K562 (cell line): ENCODE results near the gene FAM53A. TPM values are rescaled to one million over a fixed set of nuclear protein-coding genes. Genes with fewer than 3 reads are reported as not detected.

Experiments
- ATAC-seq: fragments of 200-7000 bp; cut with Tn5 transposase; 3 replicates; pipeline ENCODE4 v1.9.1; 2020; ENCODE audit warnings: moderate library complexity
- BruUV-seq: library from RNA; stranded (reverse); fragments of 400-500 nt; replicated peaks from 2 replicates; lab custom pipeline; 2021; lab: Mats Ljungman, UMichigan
- CTCF ChIA-PET: fragments of 300-600 bp; formaldehyde crosslinking; extraction: SDS; loops from one replicate; lab custom pipeline; 2021; ENCODE audit warnings: low intra/inter-chr PET ratio; lab: Yijun Ruan, JAX
- POLR2A ChIA-PET: fragments of 300-600, 350-650 bp; sonication (Branson Sonifier 250); formaldehyde crosslinking; extraction: SDS; loops from one replicate; lab custom pipeline; 2021; ENCODE audit warnings: antibody characterized with exemption, inconsistent platforms; lab: Yijun Ruan, JAX
- DNase-seq, 4 experiments: peaks; one replicate each; pipeline versions ENCODE4 v3.0.0 to v3.0.0-alpha.2; 2011 to 2018; ENCODE audit warnings: low spot score in 3 of 4, mixed read lengths in 3 of 4; ENCODE audit errors: extremely low read depth in 1 of 4
- FAIRE-seq: peaks from 2 replicates; lab custom pipeline; 2011; peaks lifted over from hg19 to GRCh38; lab: Jason Lieb, UNC
- H2AFZ ChIP-seq: 2 replicates; pipeline ENCODE4 v1.6.0; 2011; ENCODE audit warnings: low read depth, low read length, control low read depth, inconsistent platforms
- H3K27ac ChIP-seq: fragments of 200-600 bp; 3 replicates; pipeline ENCODE4 v1.8.0; 2011; ENCODE audit warnings: low read depth, mild to moderate bottlenecking, control low read depth, inconsistent platforms, low read length, moderate library complexity, mixed read lengths; ENCODE audit errors: extremely low read depth
- H3K27me3 ChIP-seq, 2 experiments: fragments of 300-600 bp in 1 of 2; 2 replicates in 1 of 2; 3 replicates in 1 of 2; pipeline versions ENCODE4 v1.6.0 to v1.8.0; 2011; ENCODE audit warnings: inconsistent platforms in 2 of 2, low read length in 2 of 2, mild to moderate bottlenecking in 1 of 2, mixed read lengths in 1 of 2, moderate library complexity in 1 of 2; ENCODE audit not compliant: control insufficient read depth in 2 of 2, insufficient read depth in 2 of 2
- H3K36me3 ChIP-seq: fragments of 300-600 bp; 3 replicates; pipeline ENCODE4 v1.8.0; 2011; ENCODE audit warnings: mild to moderate bottlenecking, low read length, inconsistent platforms; ENCODE audit not compliant: control insufficient read depth, insufficient read depth
- H3K4me1 ChIP-seq, 2 experiments: fragments of 200-600 bp in 1 of 2; replicated peaks in 1 of 2; 2 replicates in 1 of 2; 3 replicates in 1 of 2; pipeline versions ENCODE4 v1.5.1 to v1.8.0; 2011; ENCODE audit warnings: inconsistent platforms in 2 of 2, low read length in 2 of 2, mild to moderate bottlenecking in 1 of 2, mixed read lengths in 1 of 2, moderate library complexity in 1 of 2; ENCODE audit not compliant: control insufficient read depth in 2 of 2, insufficient read depth in 2 of 2
- H3K4me2 ChIP-seq: 2 replicates; pipeline ENCODE4 v1.6.1; 2011; ENCODE audit warnings: low read length, control low read depth, inconsistent platforms, mixed read lengths; ENCODE audit not compliant: insufficient read depth
- H3K4me3 ChIP-seq: fragments of 200-600 bp; sonication (generic), shearing (Covaris generic); 2 replicates; pipeline ENCODE4 v1.5.1; 2016; ENCODE audit warnings: control low read depth, inconsistent platforms
- H3K79me2 ChIP-seq: fragments of 200-600 bp; 3 replicates; pipeline ENCODE4 v1.8.0; 2011; ENCODE audit warnings: low read length, inconsistent platforms; ENCODE audit not compliant: control insufficient read depth, insufficient read depth
- H3K9ac ChIP-seq, 2 experiments: 2 replicates each; pipeline versions ENCODE4 v1.6.0 to v1.6.1; 2011; ENCODE audit warnings: low read depth in 2 of 2, low read length in 2 of 2, control low read depth in 1 of 2, inconsistent platforms in 1 of 2, mild to moderate bottlenecking in 1 of 2, mixed read lengths in 1 of 2; ENCODE audit not compliant: insufficient read depth in 1 of 2
- H3K9me1 ChIP-seq: one replicate; pipeline ENCODE4 v1.6.0; 2011; ENCODE audit warnings: inconsistent platforms, mild to moderate bottlenecking, low read length, moderate library complexity; ENCODE audit not compliant: control insufficient read depth, insufficient read depth
- H3K9me3 ChIP-seq: replicated peaks from 2 replicates; pipeline ENCODE4 v1.5.1; 2011; ENCODE audit warnings: low read depth, low read length, inconsistent platforms; ENCODE audit not compliant: control insufficient read depth, insufficient read depth
- H4K20me1 ChIP-seq: replicated peaks from 2 replicates; pipeline ENCODE4 v1.6.1; 2011; ENCODE audit warnings: low read length, inconsistent platforms, mixed read lengths; ENCODE audit not compliant: control insufficient read depth, insufficient read depth
- CBFA2T2 ChIP-seq: fragments of 450-650 bp; conservative IDR thresholded peaks from 2 replicates; pipeline ENCODE4 v1.6.1; 2017; ENCODE audit warnings: mild to moderate bottlenecking
- CBFA2T3 ChIP-seq: fragments of 450-650 bp; IDR thresholded peaks from 2 replicates; pipeline ENCODE4 v1.6.1; 2017
- CCNT2 ChIP-seq: IDR thresholded peaks from 2 replicates; pipeline ENCODE4 v1.6.1; 2011; ENCODE audit warnings: borderline replicate concordance, low read depth, mild to moderate bottlenecking, moderate library complexity, mixed read lengths, low read length; ENCODE audit not compliant: insufficient read length; ENCODE audit errors: extremely low read depth
- E2F6 ChIP-seq, 2 experiments: IDR thresholded peaks; 2 replicates each; pipeline ENCODE4 v1.6.1; 2011; ENCODE audit warnings: borderline replicate concordance in 1 of 2, control low read depth in 1 of 2, low read depth in 1 of 2, low read length in 1 of 2, mild to moderate bottlenecking in 1 of 2, mixed read lengths in 1 of 2, moderate library complexity in 1 of 2; ENCODE audit not compliant: insufficient read depth in 1 of 2, insufficient read length in 1 of 2, poor library complexity in 1 of 2, severe bottlenecking in 1 of 2; ENCODE audit errors: extremely low read depth in 1 of 2
- ETS2 ChIP-seq: IDR thresholded peaks from 2 replicates; pipeline ENCODE4 v1.6.1; 2016; ENCODE audit warnings: borderline replicate concordance, missing genetic modification characterization, mild to moderate bottlenecking, moderate library complexity, missing compliant biosample characterization; ENCODE audit not compliant: poor library complexity, severe bottlenecking
- FOXA1 ChIP-seq: fragments of 450-650 bp; IDR thresholded peaks from 2 replicates; pipeline ENCODE4 v1.6.1; 2016; ENCODE audit warnings: mild to moderate bottlenecking, borderline replicate concordance
- HDAC2 ChIP-seq: fragments of 450-650 bp; IDR thresholded peaks from 2 replicates; pipeline ENCODE4 v1.6.1; 2016; ENCODE audit warnings: mild to moderate bottlenecking
- HNRNPH1 ChIP-seq: fragments of 200-400 bp; formaldehyde crosslinking; optimal IDR thresholded peaks from 2 replicates; pipeline ENCODE3; 2017; ENCODE audit warnings: low read depth, mild to moderate bottlenecking, low read length, moderate library complexity
- KLF16 ChIP-seq: IDR thresholded peaks from 2 replicates; pipeline ENCODE4 v1.6.1; 2016; ENCODE audit warnings: antibody characterized with exemption
- MNT ChIP-seq, 2 experiments: fragments of 450-650 bp; conservative IDR thresholded peaks; 2 replicates each; pipeline ENCODE4 v1.6.1; 2017; ENCODE audit warnings: mild to moderate bottlenecking in 2 of 2, moderate library complexity in 2 of 2
- NFATC3 ChIP-seq: fragments of 450-650 bp; IDR thresholded peaks from 2 replicates; pipeline ENCODE4 v1.6.1; 2017; ENCODE audit warnings: mild to moderate bottlenecking
- RBM25 ChIP-seq: fragments of 200-400 bp; formaldehyde crosslinking; IDR thresholded peaks from 2 replicates; pipeline ENCODE4 v1.6.1; 2018; ENCODE audit warnings: low read length, low read depth, moderate library complexity; ENCODE audit not compliant: severe bottlenecking
- SP1 ChIP-seq: sonication (generic); formaldehyde crosslinking; IDR thresholded peaks from 2 replicates; pipeline ENCODE4 v1.8.1; 2022; ENCODE audit warnings: mild to moderate bottlenecking, missing genetic modification reagents
- TRIM24 ChIP-seq, 2 experiments: fragments of 450-650 bp; IDR thresholded peaks; 2 replicates each; pipeline ENCODE4 v1.6.1; 2016
- ZBTB34 ChIP-seq: fragments of 250-450 bp; sonication (Bioruptor Pico); IDR thresholded peaks from 2 replicates; pipeline ENCODE4 v1.8.0; 2021; ENCODE audit warnings: mild to moderate bottlenecking, moderate library complexity
- ZNF232 ChIP-seq: sonication (generic); formaldehyde crosslinking; IDR thresholded peaks from 2 replicates; pipeline ENCODE4 v1.8.0; 2022; ENCODE audit warnings: mild to moderate bottlenecking, missing genetic modification reagents
- ZNF253 ChIP-seq: fragments of 250-450 bp; sonication (Bioruptor Pico); conservative IDR thresholded peaks from 2 replicates; pipeline ENCODE4 v1.6.1; 2021; ENCODE audit warnings: mild to moderate bottlenecking
- ZNF75A ChIP-seq: fragments of 450-650 bp; formaldehyde crosslinking; IDR thresholded peaks from 2 replicates; pipeline ENCODE4 v1.4.0; 2020; ENCODE audit warnings: mild to moderate bottlenecking
- WGBS: fragments of 100-300 bp; shearing (Covaris generic); methylation state at CpG from one replicate; pipeline ENCODE4 v1.1.6; 2016; ENCODE audit warnings: low coverage, mixed read lengths; ENCODE audit not compliant: insufficient coverage; ENCODE audit errors: missing lambda C conversion rate; 5-methylcytosine and 5-hydroxymethylcytosine counted together
- in situ Hi-C: fragments of 300-500 bp; cut with MboI; formaldehyde crosslinking; loops from 4 replicates; pipeline ENCODE4 v1.15.0; 2018; ENCODE audit warnings: inconsistent platforms, mixed read lengths
- intact Hi-C: fragments of 100-400 bp; cut with micrococcal nuclease; formaldehyde crosslinking; loops from 2 replicates; pipeline ENCODE4 v1.14.2; 2022
- polyA plus RNA-seq, 8 experiments: library from polyadenylated mRNA; depleted of rRNA in 4 of 8; stranded (reverse) in 5 of 8; unstranded in 3 of 8; fragments of >200 nt; fragmentation: Nextera tagmentation in 2 of 8; fragmentation: Illumina TruSeq in 1 of 8; extraction: Ambion mirVana in 2 of 8; extraction: Trizol in 1 of 8; gene quantifications; 2 replicates each; pipeline versions ENCODE4 v1.2.1 to v1.2.3, GENCODE V29; 2011 to 2014; ENCODE audit warnings: inconsistent platforms in 1 of 8, missing spikeins in 1 of 8
- total RNA-seq, 7 experiments: library from RNA; depleted of rRNA in 6 of 7; stranded (reverse); fragments of >200 nt in 6 of 7; fragmentation: Illumina TruSeq in 2 of 7; extraction: Trizol in 2 of 7; gene quantifications; 2 replicates each; pipeline versions ENCODE4 v1.2.1 to v1.2.3, GENCODE V29; 2011 to 2021; ENCODE audit warnings: low replicate concordance in 1 of 7

The FAM53A gene
- total and polyA plus RNA-seq, 9 of the 15 experiments (the other 6 are each of a cell fraction or from before 2014, with no cell fraction given), result 0.53 to 2.7 (median 1.4) TPM; not detected in 2

- no peaks in the 10 kb centered on the region for H4K20me1 ChIP-seq
- FAIRE-seq, result no peak
- H3K79me2 ChIP-seq, result no peaks in the 10 kb centered on the region
- no peak for ATAC-seq
- H3K27me3 ChIP-seq, result peaks cover 0 to 7% of the 10 kb centered on the region in 2 experiments; a peak in 2 of 5 replicates
- DNase-seq, result no peak
- BruUV-seq, result no TSS peak
- H3K27ac ChIP-seq, result no peak overlapping the region; the same call in 2 of the 3 replicates
- WGBS, result 45% methylated on average over 3 of the region's 3 CpGs
- no peak overlapping the region for H3K9ac ChIP-seq
- intact Hi-C loops, result no loop called here
- no peaks in the 10 kb centered on the region for H3K9me1 ChIP-seq
- H3K4me1 ChIP-seq, result peaks cover 11 to 39% of the 10 kb centered on the region in 2 experiments
- H3K36me3 ChIP-seq, result no peaks in the 10 kb centered on the region
- H3K4me3 ChIP-seq, result no peak overlapping the region
- in situ Hi-C loops, result no loop called here
- H3K9me3 ChIP-seq, result peaks cover 16% of the 10 kb centered on the region
- ChIA-PET CTCF (no interaction called here), POLR2A (interaction anchor here (4.0 kb wide), 1 partner anchor 9 kb away, joined by 15 read pairs; no protein-coding TSS in a partner anchor)
- H3K4me2 ChIP-seq, result no peak overlapping the region
- H2AFZ ChIP-seq, result 0 out of 2 replicates have a peak overlapping the region, but pooled peaks have one; percentile 46
- TF ChIP-seq SP1 (CRISPR knock-in tag), result no peak
- TF ChIP-seq HNRNPH1, result no peak
- no peak for TF ChIP-seq ZNF253 (CRISPR knock-in tag)
- TF ChIP-seq FOXA1, result no peak
- no peak for TF ChIP-seq ZNF75A (CRISPR knock-in tag)
- peak in 1 of 2 experiments; percentile 39; a peak in 2 of 4 replicates for TF ChIP-seq TRIM24 (IDR thresholded peaks at IDR 0.05)
- TF ChIP-seq CBFA2T2, result no peak
- peak; percentile 30; the same call in 1 of the 2 replicates for TF ChIP-seq HDAC2
- TF ChIP-seq NFATC3, result no peak
- no peak for TF ChIP-seq CBFA2T3
- peak; percentile 67 for TF ChIP-seq RBM25
- TF ChIP-seq E2F6 (IDR thresholded peaks at IDR 0.05; ENCODE audit: borderline replicate concordance in 1 of 2, extremely low read depth in 1 of 2, insufficient read depth in 1 of 2, insufficient read length in 1 of 2, low read depth in 1 of 2, low read length in 1 of 2, poor library complexity in 1 of 2, severe bottlenecking in 1 of 2), result no peak
- no peak for TF ChIP-seq KLF16
- no peak for TF ChIP-seq ZBTB34
- no peak for TF ChIP-seq CCNT2
- TF ChIP-seq ETS2 (tag), result no peak
- TF ChIP-seq ZNF232, result no peak
- TF ChIP-seq MNT (conservative IDR thresholded peaks at IDR 0.05), result no peak
Measured at GRCh38 chr4:1591107-1591506, 93.0 kb downstream of the FAM53A start.
